B cell (primary cell): ENCODE measurements around the gene MARCHF3. TPM values are rescaled to one million over a fixed set of nuclear protein-coding genes. Genes with fewer than 3 reads are reported as not detected.

Experiments
- ATAC-seq: fragments of 200-7000 bp; cut with Tn5 transposase; one replicate; pipeline ENCODE4 v1.10.0; 2021; ENCODE audit warnings: low read depth, mild to moderate bottlenecking, moderate number of reproducible peaks, moderate library complexity
- CTCF ChIA-PET: fragments of 350-600 bp; sonication (Branson Sonifier 250); formaldehyde crosslinking; loops from one replicate; lab custom pipeline; 2021; ENCODE audit warnings: antibody characterized with exemption, inconsistent platforms; lab: Charles Lee
- POLR2A ChIA-PET: fragments of 350-600 bp; sonication (Branson Sonifier 250); formaldehyde crosslinking; loops from one replicate; lab custom pipeline; 2021; ENCODE audit warnings: antibody characterized with exemption; lab: Charles Lee
- DNase-seq: peaks from one replicate; pipeline ENCODE4 v3.0.0; 2013
- H2AFZ ChIP-seq: 2 replicates; pipeline ENCODE4 v1.6.1; 2012; ENCODE audit warnings: mild to moderate bottlenecking, low read depth, low read length; ENCODE audit not compliant: insufficient read depth, poor library complexity, severe bottlenecking
- H3K27ac ChIP-seq, 2 donors: 1 replicate in 1 of 2; 2 replicates in 1 of 2; pipeline ENCODE4 v1.5.1; 2012 to 2013; ENCODE audit warnings: low read length in 2 of 2, mild to moderate bottlenecking in 2 of 2, moderate library complexity in 1 of 2
- H3K27me3 ChIP-seq, 4 experiments: fragments of 200-600 bp in 1 of 4; sonication (generic) in 1 of 4; replicated peaks in 1 of 4; 1 replicate in 2 of 4; 2 replicates in 2 of 4; pipeline versions ENCODE4 v1.6.1 to v1.7.0; 2013 to 2016; ENCODE audit warnings: low read length in 3 of 4, mild to moderate bottlenecking in 2 of 4, mixed read lengths in 1 of 4, moderate library complexity in 1 of 4; ENCODE audit not compliant: insufficient read depth in 4 of 4, control insufficient read depth in 3 of 4; ENCODE audit errors: control extremely low read depth in 1 of 4
- H3K36me3 ChIP-seq, 2 experiments: replicated peaks in 1 of 2; 1 replicate in 1 of 2; 2 replicates in 1 of 2; pipeline versions ENCODE4 v1.6.1 to v1.7.1; 2013; ENCODE audit warnings: low read length in 1 of 2; ENCODE audit not compliant: insufficient read depth in 2 of 2, control insufficient read depth in 1 of 2; ENCODE audit errors: control extremely low read depth in 1 of 2, extremely low read depth in 1 of 2
- H3K4me1 ChIP-seq, 2 donors: fragments of 200-600 bp in 1 of 2; sonication (generic) in 1 of 2; 1 replicate in 1 of 2; 2 replicates in 1 of 2; pipeline versions ENCODE4 v1.5.1 to v1.6.1; 2013 to 2017; ENCODE audit warnings: low read length in 2 of 2; ENCODE audit not compliant: control insufficient read depth in 2 of 2, insufficient read depth in 2 of 2
- H3K4me2 ChIP-seq: replicated peaks from 2 replicates; pipeline ENCODE3; 2012; ENCODE audit warnings: mild to moderate bottlenecking, low read depth, low read length; ENCODE audit not compliant: poor library complexity, severe bottlenecking
- H3K4me3 ChIP-seq, 5 experiments: fragments of 200-600 bp in 1 of 5; sonication (generic) in 1 of 5; 1 replicate in 3 of 5; 2 replicates in 2 of 5; pipeline versions ENCODE4 v1.5.1 to v1.7.0; 2011 to 2016; ENCODE audit warnings: low read length in 4 of 5, mild to moderate bottlenecking in 4 of 5, low read depth in 2 of 5, control low read depth in 1 of 5, moderate library complexity in 1 of 5; ENCODE audit not compliant: insufficient read depth in 1 of 5; ENCODE audit errors: control extremely low read depth in 1 of 5, extremely low read depth in 1 of 5
- H3K79me2 ChIP-seq: fragments of 200-600 bp; sonication (generic); one replicate; pipeline ENCODE4 v1.6.0; 2016; ENCODE audit warnings: low read length; ENCODE audit not compliant: control insufficient read depth, insufficient read depth
- H3K9ac ChIP-seq: fragments of 200-600 bp; sonication (generic); 2 replicates; pipeline ENCODE4 v1.6.1; 2017; ENCODE audit warnings: mild to moderate bottlenecking, low read length, moderate library complexity
- H3K9me3 ChIP-seq, 3 donors: one replicate each; pipeline versions ENCODE4 v1.6.1 to v1.7.1; 2013; ENCODE audit warnings: low read length in 2 of 3; ENCODE audit not compliant: control insufficient read depth in 2 of 3, insufficient read depth in 1 of 3; ENCODE audit errors: control extremely low read depth in 1 of 3
- H4K20me1 ChIP-seq: 2 replicates; pipeline ENCODE4 v1.6.0; 2012; ENCODE audit warnings: mild to moderate bottlenecking, low read length; ENCODE audit not compliant: insufficient read depth, control insufficient read depth, poor library complexity, severe bottlenecking
- H3K27ac Mint-ChIP-seq: one replicate; pipeline ENCODE4 v1.8.0; 2021; ENCODE audit warnings: mixed read lengths
- H3K27me3 Mint-ChIP-seq: one replicate; pipeline ENCODE4 v1.8.0; 2021; ENCODE audit warnings: mixed read lengths
- H3K4me1 Mint-ChIP-seq: one replicate; pipeline ENCODE4 v1.8.0; 2021; ENCODE audit warnings: mixed read lengths
- H3K4me3 Mint-ChIP-seq: one replicate; pipeline ENCODE4 v1.8.0; 2021; ENCODE audit warnings: mixed read lengths
- H3K9me3 Mint-ChIP-seq: one replicate; pipeline ENCODE4 v1.8.0; 2022; ENCODE audit warnings: mixed read lengths; ENCODE audit not compliant: insufficient read depth
- WGBS: methylation state at CpG from one replicate; pipeline ENCODE4 v1.1.5; 2013; ENCODE audit warnings: missing lambda C conversion rate; ENCODE audit not compliant: insufficient coverage; 5-methylcytosine and 5-hydroxymethylcytosine counted together
- intact Hi-C: fragments of 100-400 bp; cut with micrococcal nuclease; formaldehyde crosslinking; loops from one replicate; pipeline ENCODE4 v1.10.0; 2022
- polyA plus RNA-seq: library from polyadenylated mRNA; depleted of rRNA; stranded (reverse); fragments of >200 nt; gene quantifications from 2 replicates; pipeline ENCODE4 v1.2.3, GENCODE V29; 2012
- total RNA-seq, 2 donors: library from RNA; stranded (reverse); fragments of 120-200 nt in 1 of 2; gene quantifications; 1 replicate in 1 of 2; 2 replicates in 1 of 2; pipeline versions ENCODE4 v1.2.3 to v1.2.4, GENCODE V29; 2013 to 2022
- TF ChIP-seq, protein P1 (sequence below): fragments of 200-600 bp; IDR thresholded peaks from one replicate; pipeline ENCODE4 v1.8.0; 2022; ENCODE audit warnings: antibody characterized with exemption, mild to moderate bottlenecking

The MARCHF3 gene
- total and polyA plus RNA-seq, 2 donors (not counting 1 experiment from before 2014, with no cell fraction given), result 31.6 to 35.0 TPM

DNA sequence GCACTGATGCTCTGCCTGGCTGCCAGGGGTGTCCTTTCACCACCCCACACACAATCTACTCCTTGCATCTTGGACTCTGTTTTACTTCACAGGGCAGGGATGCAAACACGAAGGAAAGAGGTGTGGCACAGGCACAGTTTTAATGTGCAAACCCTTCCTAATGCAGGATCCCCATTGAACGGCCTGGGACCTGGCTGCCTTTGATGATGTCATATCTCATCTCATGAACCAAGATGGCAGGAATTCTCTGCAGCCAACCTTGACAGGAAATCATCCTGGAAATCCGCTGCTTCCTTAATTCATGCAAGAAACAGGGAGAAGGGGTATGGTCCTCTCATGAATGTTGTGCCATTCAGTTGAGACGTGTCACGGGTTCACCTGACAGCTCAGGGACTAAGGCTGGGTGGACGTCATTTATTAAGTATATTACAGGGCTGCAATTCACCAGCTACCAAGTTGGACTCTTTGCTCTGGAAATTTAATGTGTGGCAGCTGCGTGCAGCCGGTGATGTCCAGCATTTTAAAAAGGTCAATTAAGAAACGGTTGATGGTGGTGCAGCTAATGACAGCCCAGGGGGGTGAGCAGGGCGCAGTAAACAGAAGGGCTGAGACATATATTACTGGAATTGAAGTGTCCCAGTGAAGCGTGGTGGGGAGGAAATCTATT is 161.9 kb downstream of the MARCHF3 start:
- Histone ChIP-seq H2AFZ (peak overlapping the region; percentile 62), H3K9ac (peak overlapping the region; percentile 66)
- CTCF ChIA-PET, result interaction anchor here (0.8 to 2.2 kb wide), 3 partner anchors 31 to 177 kb away, joined by 3 to 5 read pairs (median 3); no protein-coding TSS in a partner anchor

More for the DNA sequence above, 161.9 kb downstream of the MARCHF3 start:
- Histone ChIP-seq H3K79me2 (no peaks in the 10 kb centered on the region), H3K4me2 (peak overlapping the region; percentile 78), H3K9me3 (no peaks in the 10 kb centered on the region), H3K27ac (no peak overlapping the region), H3K27me3 (no peaks in the 10 kb centered on the region), H3K4me3 (peak overlapping the region in 3 of 5 experiments; percentile 11 to 61 (median 29)), H4K20me1 (no peaks in the 10 kb centered on the region), H3K4me1 (peaks cover 15 to 16% of the 10 kb centered on the region in 2 donors), H3K36me3 (peaks cover 0 to 8% of the 10 kb centered on the region in 2 experiments)
- WGBS, result 67% methylated on average over 9 of the region's 11 CpGs
- TF ChIP-seq, protein P1, sequence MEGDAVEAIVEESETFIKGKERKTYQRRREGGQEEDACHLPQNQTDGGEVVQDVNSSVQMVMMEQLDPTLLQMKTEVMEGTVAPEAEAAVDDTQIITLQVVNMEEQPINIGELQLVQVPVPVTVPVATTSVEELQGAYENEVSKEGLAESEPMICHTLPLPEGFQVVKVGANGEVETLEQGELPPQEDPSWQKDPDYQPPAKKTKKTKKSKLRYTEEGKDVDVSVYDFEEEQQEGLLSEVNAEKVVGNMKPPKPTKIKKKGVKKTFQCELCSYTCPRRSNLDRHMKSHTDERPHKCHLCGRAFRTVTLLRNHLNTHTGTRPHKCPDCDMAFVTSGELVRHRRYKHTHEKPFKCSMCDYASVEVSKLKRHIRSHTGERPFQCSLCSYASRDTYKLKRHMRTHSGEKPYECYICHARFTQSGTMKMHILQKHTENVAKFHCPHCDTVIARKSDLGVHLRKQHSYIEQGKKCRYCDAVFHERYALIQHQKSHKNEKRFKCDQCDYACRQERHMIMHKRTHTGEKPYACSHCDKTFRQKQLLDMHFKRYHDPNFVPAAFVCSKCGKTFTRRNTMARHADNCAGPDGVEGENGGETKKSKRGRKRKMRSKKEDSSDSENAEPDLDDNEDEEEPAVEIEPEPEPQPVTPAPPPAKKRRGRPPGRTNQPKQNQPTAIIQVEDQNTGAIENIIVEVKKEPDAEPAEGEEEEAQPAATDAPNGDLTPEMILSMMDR, result no peak
- Mint-ChIP-seq H3K4me3 (peak overlapping the region; percentile 83), H3K27ac (peak overlapping the region; percentile 2), H3K9me3 (no peaks in the 10 kb centered on the region), H3K4me1 (peaks cover 16% of the 10 kb centered on the region), H3K27me3 (no peaks in the 10 kb centered on the region)
- POLR2A ChIA-PET, result interaction anchor here (0.6 kb wide), 1 partner anchor 96 kb away, joined by 6 read pairs; no protein-coding TSS in a partner anchor
- no peak for DNase-seq
- intact Hi-C loops, result loop anchor here (2.0 kb wide), 1 partner anchor 162 kb away; the partner anchor contains the start of gene MARCHF3
- no peak for ATAC-seq
